Neutrophil (primary cell): ENCODE results near the gene MBD5.

Source experiments
- H3K27ac ChIP-seq: fragments of 200-600 bp; sonication (generic); 2 replicates; pipeline ENCODE4 v1.5.1; 2016; ENCODE audit warnings: mild to moderate bottlenecking, moderate library complexity
- H3K27me3 ChIP-seq: fragments of 200-600 bp; sonication (generic); 2 replicates; pipeline ENCODE4 v1.6.0; 2016; ENCODE audit warnings: mild to moderate bottlenecking
- H3K36me3 ChIP-seq: fragments of 200-600 bp; sonication (generic); 2 replicates; pipeline ENCODE4 v1.5.1; 2017
- H3K4me1 ChIP-seq, 2 experiments: fragments of 200-600 bp in 1 of 2; sonication (generic) in 1 of 2; 1 replicate in 1 of 2; 2 replicates in 1 of 2; pipeline versions ENCODE4 v1.5.1 to v1.6.1; 2013 to 2016; ENCODE audit warnings: low read depth in 1 of 2, low read length in 1 of 2, mild to moderate bottlenecking in 1 of 2, moderate library complexity in 1 of 2; ENCODE audit not compliant: control insufficient read depth in 1 of 2, insufficient read depth in 1 of 2
- H3K4me3 ChIP-seq, 2 experiments: fragments of 200-600 bp in 1 of 2; sonication (generic) in 1 of 2; 1 replicate in 1 of 2; 2 replicates in 1 of 2; pipeline ENCODE4 v1.5.1; 2013 to 2016; ENCODE audit warnings: low read depth in 1 of 2, low read length in 1 of 2, mild to moderate bottlenecking in 1 of 2, moderate library complexity in 1 of 2
- H3K9me3 ChIP-seq: fragments of 200-600 bp; sonication (generic); 2 replicates; pipeline ENCODE4 v1.5.1; 2016
- CTCF ChIP-seq: fragments of 200-600 bp; sonication (generic); IDR thresholded peaks from 2 replicates; pipeline ENCODE4 v1.5.1; 2016; ENCODE audit warnings: antibody characterized with exemption

The MBD5 gene

GRCh38 chr2:148487439-148487838 lies 466.5 kb downstream of the MBD5 start:
- Histone ChIP-seq H3K27me3 (no peaks in the 10 kb centered on the region), H3K4me3 (no peak overlapping the region), H3K4me1 (no peaks in the 10 kb centered on the region), H3K9me3 (no peaks in the 10 kb centered on the region), H3K36me3 (no peaks in the 10 kb centered on the region), H3K27ac (no peak overlapping the region)
- no peak for TF ChIP-seq CTCF

GRCh38 chr2:148490840-148491439 lies 470.0 kb downstream of the MBD5 start:
- Histone ChIP-seq H3K27me3 (no peaks in the 10 kb centered on the region), H3K27ac (no peak overlapping the region), H3K36me3 (no peaks in the 10 kb centered on the region), H3K4me3 (no peak overlapping the region), H3K9me3 (no peaks in the 10 kb centered on the region), H3K4me1 (no peaks in the 10 kb centered on the region)
- TF ChIP-seq CTCF, result no peak

- Histone ChIP-seq H3K36me3 (no peaks in the 10 kb centered on the region), H3K27ac (no peak overlapping the region), H3K27me3 (no peaks in the 10 kb centered on the region), H3K4me3 (no peak overlapping the region), H3K9me3 (no peaks in the 10 kb centered on the region), H3K4me1 (no peaks in the 10 kb centered on the region)
- no peak for TF ChIP-seq CTCF
These were observed 473.1 kb downstream of the MBD5 start for GRCh38 chr2:148493822-148494563.

GRCh38 chr2:148495586-148495985 lies 474.7 kb downstream of the MBD5 start:
- Histone ChIP-seq H3K4me1 (no peaks in the 10 kb centered on the region), H3K4me3 (no peak overlapping the region), H3K27me3 (no peaks in the 10 kb centered on the region), H3K36me3 (no peaks in the 10 kb centered on the region), H3K9me3 (no peaks in the 10 kb centered on the region), H3K27ac (no peak overlapping the region)
- no peak for TF ChIP-seq CTCF

GRCh38 chr2:148501545-148501944 lies 480.7 kb downstream of the MBD5 start:
- no peak overlapping the region for H3K4me3 ChIP-seq
- no peaks in the 10 kb centered on the region for H3K4me1 ChIP-seq
- no peak overlapping the region for H3K27ac ChIP-seq
- no peaks in the 10 kb centered on the region for H3K27me3 ChIP-seq
- no peaks in the 10 kb centered on the region for H3K36me3 ChIP-seq
- H3K9me3 ChIP-seq, result no peaks in the 10 kb centered on the region
- no peak for TF ChIP-seq CTCF
